ENCODE measurements around the gene CLSTN3.

The CLSTN3 gene

GRCh38 chr12:7129872-7130691 is at the start of gene CLSTN3:
Gene CLSTN3 (plus strand): TSS chr12:7130371. CDS start chr12:7130649, 278 bp downstream.
- DNase-seq (ENCODE audit: low spot score), result peak; percentile 98

DNA sequence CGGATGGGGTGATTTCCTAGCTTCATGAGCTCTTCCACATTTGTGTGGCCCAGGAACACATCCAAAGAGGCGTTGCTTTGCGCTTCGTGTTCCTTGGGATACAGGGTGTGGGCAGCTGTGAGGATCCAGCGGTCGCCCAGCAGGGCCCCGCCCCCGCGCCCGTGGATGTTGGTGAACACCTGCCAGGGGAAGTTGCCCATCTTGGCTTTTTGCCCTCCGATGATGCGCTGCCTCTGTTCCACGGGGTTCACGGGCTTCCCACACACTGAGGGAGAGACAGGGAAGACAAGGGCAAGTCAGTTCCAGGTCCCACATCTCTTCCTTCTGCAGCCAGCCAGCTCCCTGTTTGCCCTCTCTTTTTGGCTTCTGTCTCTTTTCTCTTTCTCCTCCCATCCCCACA is 49.1 kb upstream of the CLSTN3 start:
- DNase-seq (ENCODE audit: low spot score), result no peak

- DNase-seq (ENCODE audit: low spot score), result no peak
Observed at GRCh38 chr12:7083125-7083524, 47.0 kb upstream of the CLSTN3 start.

- no peak for DNase-seq (ENCODE audit: low spot score)
Observed at GRCh38 chr12:7089196-7089871, 40.8 kb upstream of the CLSTN3 start.

GRCh38 chr12:7090222-7090998 is 39.8 kb upstream of the CLSTN3 start:
- no peak for DNase-seq (ENCODE audit: low spot score)

GRCh38 chr12:7091171-7091570 is 39.0 kb upstream of the CLSTN3 start:
- DNase-seq (ENCODE audit: low spot score), result no peak

- DNase-seq (ENCODE audit: low spot score), result no peak
Observed at GRCh38 chr12:7091660-7092228, 38.4 kb upstream of the CLSTN3 start.

DNA sequence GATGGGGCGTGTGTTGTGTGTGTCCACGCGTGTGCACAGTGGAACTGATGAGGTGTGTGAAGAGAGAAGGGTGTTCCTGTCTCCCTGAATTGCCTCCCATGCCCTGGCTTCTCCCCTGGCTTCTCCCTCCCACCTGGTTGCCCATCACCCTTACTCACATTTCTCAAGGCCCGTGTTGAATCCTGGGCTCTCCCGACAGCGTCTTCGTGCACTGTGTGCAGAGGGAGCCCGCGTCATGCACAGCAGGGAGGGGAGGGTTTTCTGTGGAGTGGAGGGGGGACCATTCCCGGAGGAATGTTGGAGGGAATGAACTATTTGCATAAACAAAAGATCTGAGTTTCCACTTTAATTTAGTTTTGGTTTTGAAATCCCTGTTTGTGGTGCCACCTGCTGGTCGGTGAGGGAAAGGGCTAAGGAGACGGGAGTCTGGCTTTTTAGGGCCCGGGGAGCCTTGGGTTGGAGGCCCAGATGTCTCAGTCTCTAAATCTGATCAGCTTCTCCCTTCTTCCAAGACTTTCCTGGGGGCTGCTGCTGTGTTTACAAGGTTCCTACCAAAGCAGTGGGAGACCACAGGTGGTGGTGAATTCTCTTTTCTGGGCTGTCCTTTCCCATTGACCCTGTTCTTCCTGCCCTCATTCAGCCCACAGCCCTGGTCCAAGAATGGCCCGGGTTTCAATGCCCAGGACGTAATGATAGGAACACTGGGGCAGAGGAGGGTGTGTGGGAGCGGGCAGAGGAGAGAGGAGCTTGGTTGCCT is 37.8 kb upstream of the CLSTN3 start, which contains the start of gene C1R:
C1R (minus strand) TSS at position 217 of the 757 bp plus-strand sequence; CDS start at position 160, 57 bp downstream.
- DNase-seq (ENCODE audit: low spot score), result peak; percentile 86

GRCh38 chr12:7092986-7093460 is 37.1 kb upstream of the CLSTN3 start:
- DNase-seq (ENCODE audit: low spot score), result no peak

- DNase-seq (ENCODE audit: low spot score), result no peak
Observed at GRCh38 chr12:7093486-7093885, 36.7 kb upstream of the CLSTN3 start.

GRCh38 chr12:7093892-7094291 is 36.3 kb upstream of the CLSTN3 start:
- DNase-seq (ENCODE audit: low spot score), result no peak

DNA sequence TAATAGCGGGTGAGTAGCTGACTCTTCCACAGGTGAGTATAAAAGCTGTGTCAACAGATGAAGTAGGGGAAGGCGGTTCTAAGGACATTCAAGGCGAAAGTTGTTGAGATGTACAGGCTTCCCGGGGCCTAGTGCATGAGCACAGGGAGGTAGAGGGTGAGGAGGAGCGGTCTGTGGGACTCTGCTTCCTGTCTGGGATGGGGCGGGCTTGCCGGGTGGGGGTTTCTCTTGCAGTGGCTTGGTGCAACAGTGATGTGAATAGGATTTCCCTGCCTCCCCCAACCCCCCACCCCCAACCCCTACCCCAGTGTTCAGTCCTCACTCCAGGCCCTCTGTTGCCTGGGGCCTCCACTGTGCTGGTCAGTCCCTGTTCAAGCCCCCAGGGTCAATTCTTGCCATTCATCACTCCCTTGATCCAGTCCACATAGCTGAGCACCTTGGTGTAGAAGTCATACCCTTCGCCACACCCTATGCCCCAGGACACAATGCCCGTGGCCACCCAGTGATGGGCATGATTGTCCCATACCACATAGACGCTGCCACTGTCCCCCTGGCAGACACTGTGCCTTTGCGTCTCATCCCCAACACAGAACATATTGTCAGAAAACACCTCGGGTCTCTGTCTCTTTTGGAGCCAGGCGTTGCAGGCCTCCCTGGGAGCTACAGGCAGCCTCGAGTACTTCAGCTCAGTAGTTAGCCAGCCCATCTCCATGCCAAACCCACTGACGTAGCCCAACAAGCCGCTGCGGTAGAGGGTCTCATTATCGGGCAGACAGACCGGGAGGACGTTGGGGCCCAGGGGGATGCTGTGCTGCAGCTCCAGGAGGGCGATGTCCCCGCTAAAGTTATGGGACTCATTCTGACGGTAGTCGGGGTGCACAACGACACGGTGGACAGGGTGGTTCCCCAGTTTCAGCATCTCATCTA is 33.9 kb upstream of the CLSTN3 start:
- no peak for DNase-seq (ENCODE audit: low spot score)

DNA sequence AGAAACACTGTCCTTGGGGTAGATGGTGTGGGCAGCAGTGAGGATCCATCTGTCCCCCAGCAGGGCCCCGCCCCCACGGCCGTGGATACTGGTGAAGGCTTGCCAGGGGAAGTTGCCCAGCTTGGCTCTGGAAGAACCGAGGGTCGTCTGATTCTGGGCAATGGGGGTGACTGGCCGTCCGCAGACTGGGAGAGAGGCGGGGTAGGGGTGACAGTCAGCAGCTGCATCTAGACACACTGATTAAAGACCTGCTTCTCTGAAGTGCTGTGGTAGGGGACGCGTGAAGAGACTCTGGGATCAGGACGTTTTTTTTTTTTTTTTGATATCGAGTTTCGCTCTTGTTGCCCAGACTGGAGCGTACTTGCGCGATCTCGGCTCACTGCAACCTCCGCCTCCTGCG is 33.2 kb upstream of the CLSTN3 start:
- no peak for DNase-seq (ENCODE audit: low spot score)

DNA sequence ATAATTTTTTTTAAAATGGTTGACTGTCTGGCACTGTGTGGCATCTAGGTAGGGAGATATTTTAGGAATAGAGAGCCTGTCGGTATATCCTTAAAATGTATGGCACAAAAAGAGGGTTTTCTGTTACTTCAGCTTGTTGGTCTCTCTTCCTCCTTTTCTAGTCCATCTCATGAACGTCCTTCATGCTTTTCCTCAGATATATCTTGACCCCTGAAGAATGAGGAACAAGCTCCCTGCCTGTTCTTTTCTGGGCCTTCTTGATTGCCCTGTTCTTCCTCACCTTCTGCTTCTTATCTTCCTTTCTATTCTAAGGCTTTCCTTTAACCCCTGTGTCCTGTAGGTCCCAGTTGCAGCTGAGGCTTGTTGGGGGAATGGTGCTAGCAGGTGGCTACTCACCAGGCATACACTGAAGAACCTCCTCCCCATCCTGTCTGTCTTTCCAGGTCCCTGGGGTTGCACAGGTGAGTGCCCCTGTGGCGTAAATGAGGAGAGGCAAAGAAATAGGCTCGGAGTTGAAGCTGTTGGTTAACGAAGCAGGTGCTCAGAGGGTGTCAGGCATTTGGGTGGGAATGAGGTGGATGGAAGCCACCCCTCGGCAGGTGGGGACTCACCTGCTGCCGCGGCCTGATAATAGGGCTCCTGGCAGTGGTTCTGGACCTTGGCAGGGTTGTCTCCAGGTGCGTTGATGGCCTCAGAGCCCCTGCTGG is 30.7 kb upstream of the CLSTN3 start:
- DNase-seq (ENCODE audit: low spot score), result no peak

DNA sequence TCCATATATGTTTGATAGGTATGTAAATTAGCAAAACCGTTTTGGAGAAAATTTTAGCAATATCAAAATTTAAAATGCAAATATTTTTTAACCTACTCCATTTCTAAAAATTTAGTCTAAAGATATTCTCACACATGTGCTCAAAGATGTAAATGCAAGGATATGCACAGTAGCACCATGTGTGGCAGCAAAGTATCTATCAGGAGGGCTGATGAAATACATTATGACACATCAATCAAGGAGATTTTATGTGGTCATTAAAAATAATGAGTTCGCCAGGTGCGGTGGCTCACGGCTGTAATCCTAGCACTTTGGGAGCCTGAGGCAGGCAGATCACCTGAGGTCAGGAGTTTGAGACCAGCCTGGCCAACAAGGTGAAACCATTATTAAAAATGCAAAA is 29.9 kb upstream of the CLSTN3 start:
- DNase-seq (ENCODE audit: low spot score), result no peak

DNA sequence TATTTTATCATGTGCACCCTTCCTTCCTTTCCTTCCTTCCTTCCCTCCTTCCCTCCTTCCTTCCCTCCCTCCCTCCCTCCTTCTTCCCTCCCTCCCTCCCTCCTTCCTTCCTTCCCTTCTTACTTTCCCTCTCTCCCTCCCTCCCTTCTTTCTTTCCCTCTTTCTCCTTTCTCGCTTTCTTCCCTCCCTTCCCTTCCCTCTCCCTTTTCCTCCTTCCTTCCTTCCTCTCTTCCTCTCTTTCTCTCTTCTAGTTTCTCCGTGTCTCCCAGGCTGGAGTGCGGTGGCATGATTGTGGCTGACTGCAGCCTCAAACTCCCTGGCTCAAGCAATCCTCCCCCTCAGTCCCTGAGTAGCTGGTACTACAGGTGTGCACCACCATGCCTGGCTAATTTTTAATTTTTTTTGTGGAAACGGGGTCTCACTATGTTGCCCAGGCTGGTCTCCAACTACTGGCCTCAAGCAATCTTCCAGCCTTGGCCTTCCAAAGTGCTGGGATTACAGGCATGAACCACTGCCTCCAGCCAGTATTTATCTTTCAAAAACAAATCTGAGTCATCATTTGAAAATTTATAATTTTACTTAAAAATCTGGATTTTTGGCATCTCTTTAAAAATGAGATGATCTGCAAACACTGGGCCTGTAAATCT is 29.0 kb upstream of the CLSTN3 start:
- DNase-seq (ENCODE audit: low spot score), result no peak

DNA sequence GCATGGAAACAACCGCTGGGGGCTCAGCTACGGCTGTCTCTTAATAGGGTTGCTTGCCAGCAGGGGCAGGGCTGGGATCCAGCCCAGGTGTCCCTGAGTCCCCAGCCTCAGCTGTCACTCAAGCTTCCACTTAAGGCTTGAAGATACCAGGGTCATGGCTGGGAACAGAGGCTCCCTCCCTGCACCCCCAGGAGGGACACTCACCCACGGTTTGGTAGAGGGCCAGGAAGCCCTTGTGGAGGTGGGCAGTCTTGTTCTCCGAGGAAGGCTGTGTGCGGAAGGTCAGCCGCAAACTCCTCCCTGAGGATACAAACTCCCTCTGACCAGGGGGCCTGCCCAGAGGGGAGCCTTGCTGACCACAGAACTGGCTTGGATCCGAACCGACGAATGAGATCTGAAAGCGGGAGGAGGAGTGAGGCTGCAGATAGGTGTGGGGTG is 28.5 kb upstream of the CLSTN3 start:
- no peak for DNase-seq (ENCODE audit: low spot score)

DNA sequence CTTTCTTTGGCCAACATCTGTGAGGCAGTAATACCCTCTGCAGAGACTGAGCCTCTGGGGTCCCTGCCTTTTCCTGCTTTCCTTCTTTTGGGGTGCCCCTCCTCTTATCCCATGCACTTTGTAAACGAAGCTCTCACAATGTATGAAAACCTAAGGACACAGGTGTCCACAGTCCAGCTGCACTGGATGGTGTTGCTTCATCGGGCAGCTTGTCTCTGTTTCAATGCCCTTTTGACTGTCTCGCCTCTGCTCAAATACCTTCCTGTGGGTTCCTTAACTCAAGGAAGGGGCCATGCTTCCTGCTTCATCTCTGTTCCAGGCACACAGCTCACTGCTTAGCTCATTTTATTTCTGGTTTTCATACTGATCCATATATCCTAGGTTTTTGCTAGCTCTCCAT is 27.6 kb upstream of the CLSTN3 start:
- DNase-seq (ENCODE audit: low spot score), result no peak

Data from AG08396 (cell line).